Subcutaneous adipose tissue (tissue), 4 donors: ENCODE measurements around the gene CYBB. TPM values are rescaled to one million over a fixed set of nuclear protein-coding genes. Genes with fewer than 3 reads are reported as not detected.

Experiments used
- CTCF ChIP-seq: fragments of 450-650 bp; IDR thresholded peaks from one replicate; pipeline ENCODE4 v1.5.1; 2016; ENCODE audit warnings: low read depth, mild to moderate bottlenecking, control low read depth, antibody characterized with exemption, moderate library complexity
- total RNA-seq, 4 donors: library from RNA; depleted of rRNA; stranded (reverse); fragments of >200 nt; gene quantifications; one replicate each; pipeline ENCODE4 v1.1.0, GENCODE V29; 2016

Gene CYBB
- total RNA-seq = 10 to 100 TPM; 23.9 to 80.4 (median 60.2) TPM

- TF ChIP-seq CTCF = no peak
Measured at GRCh38 chrX:37779857-37780256, at the start of gene CYBB. CYBB (plus strand) TSS chrX:37780059; CDS start chrX:37780078, 19 bp downstream.

- TF ChIP-seq CTCF = no peak
Measured at GRCh38 chrX:37745354-37745753, 34.5 kb upstream of the CYBB start.

- TF ChIP-seq CTCF = no peak
Measured at GRCh38 chrX:37745835-37746217, 34.0 kb upstream of the CYBB start.

- no peak for TF ChIP-seq CTCF
Measured at GRCh38 chrX:37746218-37746941, 33.5 kb upstream of the CYBB start.

- TF ChIP-seq CTCF = no peak
Measured at GRCh38 chrX:37746951-37747350, 32.9 kb upstream of the CYBB start.

- no peak for TF ChIP-seq CTCF
Measured at GRCh38 chrX:37752281-37752680, 27.6 kb upstream of the CYBB start.

- no peak for TF ChIP-seq CTCF
Measured at GRCh38 chrX:37752936-37753335, 26.9 kb upstream of the CYBB start.
